Right atrium auricular region (tissue), 2 donors: ENCODE results near the gene PLCH1. TPM values are rescaled to one million over a fixed set of nuclear protein-coding genes. Genes with fewer than 3 reads are reported as not detected.

Source experiments
- DNase-seq: peaks from one replicate; pipeline ENCODE4 v3.0.0-alpha.2; 2019; ENCODE audit warnings: low spot score
- H3K27ac ChIP-seq, 2 donors: fragments of 200-600 bp; sonication (generic); 1 replicate in 1 of 2; 2 replicates in 1 of 2; pipeline ENCODE4 v1.5.1; 2016 to 2019
- H3K27me3 ChIP-seq, 2 donors: fragments of 200-600 bp; sonication (generic); one replicate each; pipeline versions ENCODE4 v1.5.1 to v1.6.0; 2017 to 2019
- H3K36me3 ChIP-seq: fragments of 200-600 bp; sonication (generic); one replicate; pipeline ENCODE4 v1.5.1; 2016
- H3K4me1 ChIP-seq, 2 donors: fragments of 200-600 bp; sonication (generic); one replicate each; pipeline versions ENCODE4 v1.5.1 to v1.6.0; 2017 to 2019
- H3K4me3 ChIP-seq, 2 donors: fragments of 200-600 bp; sonication (generic); 1 replicate in 1 of 2; 2 replicates in 1 of 2; pipeline ENCODE4 v1.5.1; 2017 to 2019; ENCODE audit warnings: mild to moderate bottlenecking in 1 of 2, moderate library complexity in 1 of 2
- H3K9me3 ChIP-seq, 2 donors: fragments of 200-600 bp; sonication (generic); one replicate each; pipeline ENCODE4 v1.5.1; 2019
- CTCF ChIP-seq, 2 donors: fragments of 200-600 bp; sonication (generic); IDR thresholded peaks; one replicate each; pipeline ENCODE4 v1.5.1; 2019; ENCODE audit warnings: antibody characterized with exemption in 2 of 2
- total RNA-seq, 2 donors: library from RNA; depleted of rRNA; stranded (reverse); fragments of >200 nt; gene quantifications; one replicate each; pipeline ENCODE4 v1.1.0, GENCODE V29; 2016

PLCH1 gene
- total RNA-seq, 2 donors from 2014 or later, result 1.4 to 1.5 TPM

- H3K36me3 ChIP-seq, result no peaks in the 10 kb centered on the region
- peaks cover 0 to 28% of the 10 kb centered on the region in 2 donors for H3K4me1 ChIP-seq
- no peaks in the 10 kb centered on the region for H3K9me3 ChIP-seq
- H3K27me3 ChIP-seq, result no peaks in the 10 kb centered on the region
- H3K27ac ChIP-seq, result peak overlapping the region in 1 of 2 donors; percentile 35
- DNase-seq, result no peak
- peak overlapping the region; percentile 54 to 71 for H3K4me3 ChIP-seq
- TF ChIP-seq CTCF (IDR thresholded peaks at IDR 0.05), result no peak
Observed at GRCh38 chr3:155744010-155744625, 753 bp downstream of the PLCH1 start.

DNA sequence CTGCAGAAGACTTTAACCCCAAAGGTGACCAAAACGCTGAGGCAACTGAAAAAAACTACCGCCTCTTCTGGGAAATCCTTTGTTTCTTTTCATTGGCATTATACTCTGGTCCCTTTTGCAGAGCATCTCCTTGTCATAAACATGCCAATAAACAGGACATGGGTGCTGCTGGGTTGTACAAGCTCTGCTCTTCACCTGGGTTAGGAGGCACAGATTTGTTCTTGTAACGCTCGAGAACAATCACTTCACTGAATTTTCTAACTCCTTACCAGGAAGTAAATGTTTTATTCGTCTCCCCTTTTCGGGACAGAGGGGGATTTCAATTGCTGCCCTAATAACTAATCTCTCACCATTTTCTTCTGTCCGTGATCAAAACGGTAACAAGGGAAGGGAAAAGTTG is 1.3 kb downstream of the PLCH1 start:
- peak overlapping the region; percentile 54 to 71 for H3K4me3 ChIP-seq
- no peaks in the 10 kb centered on the region for H3K27me3 ChIP-seq
- H3K27ac ChIP-seq, result no peak overlapping the region
- no peaks in the 10 kb centered on the region for H3K9me3 ChIP-seq
- no peak for TF ChIP-seq CTCF (IDR thresholded peaks at IDR 0.05)
- no peak for DNase-seq
- no peaks in the 10 kb centered on the region for H3K36me3 ChIP-seq
- H3K4me1 ChIP-seq, result peaks cover 0 to 28% of the 10 kb centered on the region in 2 donors

DNA sequence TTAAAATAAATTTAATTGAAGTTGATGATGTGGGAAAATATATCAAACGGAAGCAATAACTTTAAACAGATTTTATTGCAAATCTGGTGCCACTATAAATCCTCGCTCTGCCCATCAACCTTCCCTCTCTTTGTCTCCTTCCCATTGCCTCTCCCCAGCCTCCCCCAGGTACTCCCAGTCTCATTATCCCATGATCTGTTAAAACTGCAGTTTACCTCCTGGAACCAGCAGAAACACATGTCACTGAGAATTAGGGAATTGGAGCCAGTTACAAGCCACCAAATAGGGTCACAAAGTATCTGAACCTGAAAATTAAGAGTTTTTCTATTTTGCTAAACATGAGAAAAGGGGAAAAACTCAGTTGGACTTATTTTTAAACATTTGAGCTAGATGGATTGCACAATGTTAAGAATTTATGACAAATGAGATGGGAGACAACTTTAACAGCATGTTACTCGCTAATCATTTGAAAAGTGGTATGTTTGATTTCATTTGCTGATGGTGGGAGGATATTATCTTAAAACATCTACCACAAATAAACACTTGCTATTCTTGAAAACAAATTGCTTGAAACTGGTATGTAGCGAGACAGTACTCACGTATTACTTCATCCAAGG is 2.4 kb downstream of the PLCH1 start:
- no peaks in the 10 kb centered on the region for H3K36me3 ChIP-seq
- no peak overlapping the region for H3K4me3 ChIP-seq
- peaks cover 0 to 28% of the 10 kb centered on the region in 2 donors for H3K4me1 ChIP-seq
- no peaks in the 10 kb centered on the region for H3K27me3 ChIP-seq
- no peaks in the 10 kb centered on the region for H3K9me3 ChIP-seq
- no peak for DNase-seq
- TF ChIP-seq CTCF (IDR thresholded peaks at IDR 0.05), result no peak
- no peak overlapping the region for H3K27ac ChIP-seq

DNA sequence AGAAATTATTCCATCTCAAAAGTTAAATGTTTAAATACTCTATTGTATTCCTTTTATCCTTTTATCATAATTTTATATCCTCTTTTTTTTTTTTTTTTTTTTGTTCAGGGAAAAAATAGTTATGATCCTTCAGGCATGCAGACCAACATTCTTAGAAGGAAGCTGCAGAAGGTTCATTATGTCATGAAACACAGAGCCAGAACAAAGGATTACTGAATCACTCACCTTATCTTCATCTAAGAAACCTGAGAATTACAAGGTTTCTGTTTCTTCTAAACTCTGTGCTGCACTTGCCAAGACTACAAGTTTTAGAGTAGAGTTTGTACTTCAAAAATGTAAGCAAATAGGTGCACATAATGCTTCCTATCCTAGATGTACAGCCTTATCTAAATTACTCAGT is 3.3 kb downstream of the PLCH1 start:
- no peak for TF ChIP-seq CTCF (IDR thresholded peaks at IDR 0.05)
- Histone ChIP-seq H3K27me3 (no peaks in the 10 kb centered on the region), H3K4me3 (no peak overlapping the region)

DNA sequence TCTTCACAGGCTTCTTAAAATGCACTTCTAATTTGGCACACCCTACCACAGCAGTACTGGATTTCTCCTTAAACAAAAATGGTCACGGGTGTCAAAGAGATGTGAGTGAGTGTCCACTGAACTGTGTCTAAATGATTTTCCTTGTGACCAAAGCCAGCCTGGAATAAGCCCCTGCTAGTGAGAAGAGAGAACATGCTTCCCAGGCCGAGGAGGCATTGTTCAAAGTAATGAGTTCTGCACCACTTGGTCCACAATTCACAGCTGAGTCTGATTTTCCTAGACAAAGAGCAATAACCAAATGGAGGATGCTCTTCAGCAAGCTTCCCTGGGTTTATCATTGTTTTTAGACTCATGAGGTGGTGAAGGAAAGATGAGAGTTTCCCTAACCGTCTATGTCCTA is 3.8 kb downstream of the PLCH1 start:
- Histone ChIP-seq H3K4me3 (no peak overlapping the region), H3K36me3 (no peaks in the 10 kb centered on the region), H3K27ac (no peak overlapping the region), H3K9me3 (no peaks in the 10 kb centered on the region), H3K4me1 (peaks cover 0 to 27% of the 10 kb centered on the region in 2 donors), H3K27me3 (no peaks in the 10 kb centered on the region)
- TF ChIP-seq CTCF (IDR thresholded peaks at IDR 0.05), result no peak
- no peak for DNase-seq

More for the DNA sequence above, 3.3 kb downstream of the PLCH1 start:
- no peak for DNase-seq
- Histone ChIP-seq H3K27ac (no peak overlapping the region), H3K36me3 (no peaks in the 10 kb centered on the region), H3K9me3 (no peaks in the 10 kb centered on the region), H3K4me1 (peaks cover 0 to 28% of the 10 kb centered on the region in 2 donors)
